Activated CD4-positive, alpha-beta T cell treated with anti-CD3 and anti-CD28 coated beads, Interleukin-2, amount 10 ng/mL, durations not matched to agents 7 days and 5 days (primary cell): ENCODE results near the gene ZNF624. TPM values are rescaled to one million over a fixed set of nuclear protein-coding genes. Genes with fewer than 3 reads are reported as not detected.
"Not testable (repeated sequence)": the region's sequence is repeated elsewhere in the genome, so short reads cannot be mapped to it uniquely, and the experiment has no call there.

Experiments used
- CTCF ChIA-PET: fragments of 350-600 bp; sonication (Branson Sonifier 250); formaldehyde crosslinking; loops from one replicate; lab custom pipeline; 2021; ENCODE audit warnings: antibody characterized with exemption; lab: Charles Lee
- POLR2A ChIA-PET: fragments of 350-600 bp; sonication (Branson Sonifier 250); formaldehyde crosslinking; loops from one replicate; lab custom pipeline; 2021; ENCODE audit warnings: antibody characterized with exemption; lab: Charles Lee
- DNase-seq: peaks from one replicate; pipeline ENCODE4 v3.0.0-alpha.2; 2020
- H3K27ac Mint-ChIP-seq: one replicate; pipeline ENCODE4 v1.8.0; 2021; ENCODE audit warnings: mild to moderate bottlenecking, moderate library complexity, mixed read lengths
- H3K27me3 Mint-ChIP-seq: one replicate; pipeline ENCODE4 v1.8.0; 2021; ENCODE audit warnings: mixed read lengths
- H3K36me3 Mint-ChIP-seq: one replicate; pipeline ENCODE4 v1.8.0; 2021; ENCODE audit warnings: low read depth, mixed read lengths
- H3K4me1 Mint-ChIP-seq: one replicate; pipeline ENCODE4 v1.8.0; 2021; ENCODE audit warnings: mixed read lengths
- H3K4me3 Mint-ChIP-seq: one replicate; pipeline ENCODE4 v1.8.0; 2021; ENCODE audit warnings: mild to moderate bottlenecking, moderate library complexity, mixed read lengths
- H3K9me3 Mint-ChIP-seq: one replicate; pipeline ENCODE4 v1.8.0; 2021; ENCODE audit warnings: mixed read lengths
- total RNA-seq, 2 experiments: library from RNA; stranded (reverse); gene quantifications; one replicate each; pipeline ENCODE4 v1.2.3, GENCODE V29; 2021

ZNF624 gene
- 1 to 10 TPM; 5.1 to 5.4 TPM for total RNA-seq

- Mint-ChIP-seq H3K27me3 (peaks cover 7% of the 10 kb centered on the region), H3K4me3 (peak within 1 kb of the TSS; percentile 78), H3K4me1 (peaks cover 17% of the 10 kb centered on the region), H3K27ac (peak within 1 kb of the TSS; percentile 77), H3K36me3 (peaks cover 4% of the 10 kb centered on the region), H3K9me3 (no peaks in the 10 kb centered on the region)
- POLR2A ChIA-PET, result no interaction called here
- peak; percentile 87 for DNase-seq
- CTCF ChIA-PET, result interaction anchor here (1.1 to 1.6 kb wide), 2 partner anchors 36 to 69 kb away, joined by 3 to 9 read pairs; partner anchors contain the start of gene CCDC144A
Measured at GRCh38 chr17:16653367-16654041, at the start of gene ZNF624. ZNF624 (minus strand) TSS chr17:16653850.

GRCh38 chr17:16697603-16698002, 44.0 kb upstream of the ZNF624 start:
- CTCF ChIA-PET, H3K4me1 Mint-ChIP-seq, H3K9me3 Mint-ChIP-seq, H3K36me3 Mint-ChIP-seq, POLR2A ChIA-PET, DNase-seq, H3K27ac Mint-ChIP-seq, H3K4me3 Mint-ChIP-seq: not testable (repeated sequence)
- H3K27me3 Mint-ChIP-seq, result peaks cover 10% of the 10 kb centered on the region

DNA sequence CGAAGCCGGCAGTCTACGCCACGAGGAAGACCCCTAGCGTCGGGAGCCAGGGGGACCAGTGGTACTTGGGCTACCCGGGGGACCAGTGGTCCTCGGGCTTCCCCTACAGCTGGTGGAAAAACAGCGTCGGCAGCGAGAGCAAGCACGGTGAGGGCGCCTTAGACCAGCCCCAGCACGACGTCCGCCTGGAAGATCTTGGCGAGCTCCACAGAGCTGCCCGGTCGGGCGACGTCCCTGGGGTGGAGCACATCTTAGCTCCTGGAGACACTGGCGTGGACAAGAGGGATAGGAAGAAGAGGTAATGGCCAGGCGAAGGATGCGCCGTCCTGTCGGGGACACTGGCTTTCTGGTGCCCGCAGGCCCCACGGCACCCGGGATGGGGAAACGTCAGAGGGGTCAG, 36.8 kb upstream of the ZNF624 start:
- H3K4me1 Mint-ChIP-seq, H3K9me3 Mint-ChIP-seq, DNase-seq, POLR2A ChIA-PET, H3K27me3 Mint-ChIP-seq, H3K36me3 Mint-ChIP-seq: not testable (repeated sequence)
- CTCF ChIA-PET, result interaction anchor here (0.6 to 1.9 kb wide), 5 partner anchors 38 to 1097 kb away, joined by 3 to 9 read pairs (median 4); no protein-coding TSS in a partner anchor
- peak overlapping the region; percentile 25 for H3K4me3 Mint-ChIP-seq
- peak overlapping the region; percentile 66 for H3K27ac Mint-ChIP-seq

GRCh38 chr17:16689731-16690281, 36.2 kb upstream of the ZNF624 start, which contains the start of gene CCDC144A:
CCDC144A (plus strand) TSS chr17:16690241; CDS start chr17:16690401, 160 bp downstream.
- Mint-ChIP-seq H3K27ac (peak within 1 kb of the TSS; percentile 66), H3K4me3 (peak within 1 kb of the TSS; percentile 25)
- POLR2A ChIA-PET, H3K4me1 Mint-ChIP-seq, H3K27me3 Mint-ChIP-seq, H3K9me3 Mint-ChIP-seq, H3K36me3 Mint-ChIP-seq: not testable (repeated sequence)
- DNase-seq, result peak; percentile 62
- CTCF ChIA-PET, result interaction anchor here (0.6 to 1.9 kb wide), 6 partner anchors 37 to 1096 kb away, joined by 3 to 9 read pairs (median 4); no protein-coding TSS in a partner anchor

DNA sequence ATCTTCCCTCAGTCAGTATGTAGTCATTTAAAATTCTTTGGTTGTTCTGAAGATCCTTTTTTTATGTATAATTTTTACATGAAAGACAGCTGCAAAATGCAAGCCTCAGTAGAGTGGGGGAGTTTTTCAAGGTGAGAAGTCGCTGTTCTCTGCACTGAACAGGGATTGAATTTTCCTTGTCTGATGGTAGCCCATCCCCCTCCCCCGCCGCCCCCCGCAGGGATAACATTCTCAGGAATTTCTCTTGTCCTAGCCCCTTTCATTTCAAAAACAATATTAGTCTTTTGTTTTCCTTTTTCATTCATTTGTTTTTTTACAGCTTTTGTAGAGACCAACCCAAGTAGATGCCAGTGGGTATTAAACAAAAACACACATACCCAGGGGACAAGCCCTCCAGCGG, 33.5 kb upstream of the ZNF624 start:
- H3K27ac Mint-ChIP-seq, CTCF ChIA-PET, POLR2A ChIA-PET, H3K4me1 Mint-ChIP-seq, H3K9me3 Mint-ChIP-seq, DNase-seq, H3K36me3 Mint-ChIP-seq, H3K4me3 Mint-ChIP-seq: not testable (repeated sequence)
- peaks cover 16% of the 10 kb centered on the region for H3K27me3 Mint-ChIP-seq

DNA sequence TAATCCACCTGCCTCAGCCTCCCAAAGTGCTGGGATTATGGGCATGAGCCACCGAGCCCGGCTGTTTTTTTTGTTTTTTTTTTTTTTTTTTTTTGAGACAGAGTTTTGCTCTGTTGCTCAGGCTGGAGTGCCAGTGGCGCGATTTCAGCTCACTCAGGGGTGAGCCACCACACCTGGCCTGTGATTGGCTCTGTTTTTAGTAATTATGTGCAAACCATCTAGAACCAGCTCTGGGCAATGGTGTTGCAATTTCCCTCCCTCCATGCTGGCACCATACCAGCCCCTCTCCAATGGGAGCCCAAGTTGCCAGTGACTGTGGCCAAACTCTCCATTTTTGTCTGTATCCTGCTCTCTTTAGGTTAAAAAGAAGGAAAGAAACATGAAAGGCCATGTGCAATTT, 32.4 kb upstream of the ZNF624 start:
- DNase-seq, CTCF ChIA-PET, H3K4me1 Mint-ChIP-seq, H3K27ac Mint-ChIP-seq, POLR2A ChIA-PET, H3K9me3 Mint-ChIP-seq, H3K36me3 Mint-ChIP-seq, H3K4me3 Mint-ChIP-seq: not testable (repeated sequence)
- peaks cover 19% of the 10 kb centered on the region for H3K27me3 Mint-ChIP-seq

GRCh38 chr17:16683290-16684138, 29.9 kb upstream of the ZNF624 start:
- H3K27ac Mint-ChIP-seq, H3K9me3 Mint-ChIP-seq, H3K4me3 Mint-ChIP-seq, H3K36me3 Mint-ChIP-seq, DNase-seq, CTCF ChIA-PET, POLR2A ChIA-PET, H3K4me1 Mint-ChIP-seq: not testable (repeated sequence)
- peaks cover 23% of the 10 kb centered on the region for H3K27me3 Mint-ChIP-seq

DNA sequence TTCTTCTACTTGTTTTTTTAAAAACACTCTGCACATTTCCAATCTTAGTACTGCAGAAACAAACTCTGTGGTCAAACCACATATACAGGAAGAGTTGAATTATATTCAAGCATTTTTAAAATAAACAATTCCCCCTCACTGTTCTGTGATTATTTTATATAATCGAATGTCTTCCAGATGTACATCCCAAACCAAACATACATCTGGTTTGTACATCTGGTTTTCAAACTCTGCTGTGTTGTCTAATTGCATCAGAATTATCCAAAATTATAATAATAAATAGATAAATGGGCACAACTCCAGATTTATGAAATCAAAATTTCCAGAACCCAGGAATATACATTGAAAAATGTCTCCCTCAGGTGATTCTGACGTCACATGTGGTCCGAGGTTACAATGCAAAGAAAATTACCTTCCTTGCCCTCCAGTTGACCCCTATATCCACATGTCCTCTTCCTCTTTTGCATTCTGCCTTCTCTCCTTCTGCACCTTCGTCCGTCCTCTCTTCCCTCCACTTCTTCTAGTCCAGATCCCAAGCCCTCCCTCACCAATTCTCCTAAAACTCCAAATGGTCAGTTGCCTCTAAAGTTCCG, 23.1 kb upstream of the ZNF624 start:
- no peaks in the 10 kb centered on the region for H3K36me3 Mint-ChIP-seq
- H3K27me3 Mint-ChIP-seq, result peaks cover 7% of the 10 kb centered on the region
- CTCF ChIA-PET, result no interaction called here
- DNase-seq, result no peak
- H3K4me1 Mint-ChIP-seq, result no peaks in the 10 kb centered on the region
- no peaks in the 10 kb centered on the region for H3K9me3 Mint-ChIP-seq
- H3K4me3 Mint-ChIP-seq, result no peak overlapping the region
- no peak overlapping the region for H3K27ac Mint-ChIP-seq
- POLR2A ChIA-PET, result no interaction called here

- H3K4me3 Mint-ChIP-seq, result peak overlapping the region; percentile 42
- DNase-seq, H3K9me3 Mint-ChIP-seq, H3K27ac Mint-ChIP-seq, H3K4me1 Mint-ChIP-seq, POLR2A ChIA-PET, CTCF ChIA-PET, H3K36me3 Mint-ChIP-seq: not testable (repeated sequence)
- H3K27me3 Mint-ChIP-seq, result peaks cover 56% of the 10 kb centered on the region
Measured at GRCh38 chr17:16666907-16667636, 13.4 kb upstream of the ZNF624 start.

DNA sequence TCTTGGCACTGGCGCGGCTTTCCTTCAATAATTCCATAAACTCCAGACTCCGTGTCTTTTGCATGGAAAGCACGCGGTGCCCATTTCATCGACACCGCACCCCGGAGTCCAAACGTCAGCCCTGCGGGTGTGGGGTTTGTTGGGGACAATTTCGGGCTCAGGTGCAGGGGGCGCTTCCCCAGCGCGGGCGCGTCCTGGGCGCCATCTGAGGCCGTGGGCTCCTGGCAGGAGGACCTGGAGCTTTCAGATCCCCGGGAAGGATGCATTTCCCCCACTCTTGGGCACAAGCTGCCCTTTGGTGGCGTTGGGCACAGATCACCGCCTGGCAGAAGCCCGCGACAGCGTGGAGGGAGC, 12.9 kb upstream of the ZNF624 start:
- H3K9me3 Mint-ChIP-seq, CTCF ChIA-PET, H3K4me1 Mint-ChIP-seq, H3K27ac Mint-ChIP-seq, H3K36me3 Mint-ChIP-seq, H3K4me3 Mint-ChIP-seq, POLR2A ChIA-PET, DNase-seq: not testable (repeated sequence)
- H3K27me3 Mint-ChIP-seq, result peaks cover 53% of the 10 kb centered on the region

DNA sequence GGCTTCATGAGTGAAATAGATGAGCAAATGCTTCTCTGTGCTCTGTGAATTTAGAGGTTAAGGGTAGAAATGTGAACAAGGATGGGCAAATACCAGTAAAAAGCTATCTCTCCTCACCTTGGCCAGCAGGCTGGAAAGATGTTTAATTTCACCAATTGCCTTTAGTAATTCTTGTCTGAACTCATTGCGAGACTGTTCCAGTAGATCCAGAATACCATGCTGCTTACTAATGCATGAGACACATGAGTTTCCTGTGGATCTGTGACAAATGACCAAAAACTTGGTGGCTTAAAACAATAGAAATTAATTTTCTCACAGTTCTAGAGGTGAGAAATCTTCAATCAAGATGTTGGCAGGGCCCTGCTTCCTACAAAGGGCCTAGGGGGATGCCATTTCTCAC, 9.3 kb upstream of the ZNF624 start:
- Mint-ChIP-seq H3K9me3 (peaks cover 3% of the 10 kb centered on the region), H3K27me3 (peaks cover 54% of the 10 kb centered on the region), H3K36me3 (no peaks in the 10 kb centered on the region), H3K4me3 (no peak overlapping the region), H3K27ac (no peak overlapping the region), H3K4me1 (peaks cover 4% of the 10 kb centered on the region)
- no peak for DNase-seq
- POLR2A ChIA-PET, result no interaction called here
- CTCF ChIA-PET, result interaction anchor here (0.6 kb wide), 1 partner anchor 175 kb away, joined by 4 read pairs; no protein-coding TSS in a partner anchor

- CTCF ChIA-PET, result no interaction called here
- H3K27ac Mint-ChIP-seq, result no peak overlapping the region
Measured at GRCh38 chr17:16661217-16661616, 7.6 kb upstream of the ZNF624 start.

More at GRCh38 chr17:16661217-16661616, 7.6 kb upstream of the ZNF624 start:
- no peaks in the 10 kb centered on the region for H3K4me1 Mint-ChIP-seq
- POLR2A ChIA-PET, result no interaction called here
- peaks cover 3% of the 10 kb centered on the region for H3K9me3 Mint-ChIP-seq
- H3K4me3 Mint-ChIP-seq, result no peak overlapping the region
- DNase-seq, result no peak
- H3K27me3 Mint-ChIP-seq, result peaks cover 46% of the 10 kb centered on the region
- H3K36me3 Mint-ChIP-seq, result no peaks in the 10 kb centered on the region
